Measurements from ENCODE around the gene SLN.

SLN gene

DNA sequence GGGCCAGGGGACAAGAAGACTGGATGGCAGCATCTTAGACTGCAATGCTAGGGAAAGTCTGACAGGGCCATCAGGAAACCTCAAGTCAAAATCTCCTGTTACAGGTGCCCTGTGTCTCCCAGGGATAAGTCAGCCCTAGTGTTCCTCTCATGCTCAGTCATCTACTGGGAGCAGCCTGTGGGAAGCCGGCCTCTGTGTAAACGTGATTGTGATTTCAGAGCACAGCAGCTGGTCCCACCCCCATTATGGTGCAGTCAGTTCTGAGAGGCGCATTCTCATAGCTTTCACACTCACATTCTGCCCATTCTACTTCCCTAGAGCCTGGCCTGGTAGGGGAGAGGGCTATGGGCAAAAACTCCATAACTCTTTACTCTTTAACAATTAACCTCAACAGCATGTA lies 7.2 kb upstream of the SLN start:
- DNase-seq = no peak

- DNase-seq = no peak
Measured at GRCh38 chr11:107716884-107717532, 5.2 kb upstream of the SLN start.

GRCh38 chr11:107713009-107713408 lies 1.2 kb upstream of the SLN start:
- DNase-seq = peak in 1 of 14 donors; percentile 8

GRCh38 chr11:107710301-107710700 lies 1.6 kb downstream of the SLN start:
- no peak for DNase-seq

- DNase-seq = no peak
Measured at GRCh38 chr11:107708792-107709191, 3.1 kb downstream of the SLN start.

GRCh38 chr11:107707807-107708206 lies 4.0 kb downstream of the SLN start:
- no peak for DNase-seq

DNA sequence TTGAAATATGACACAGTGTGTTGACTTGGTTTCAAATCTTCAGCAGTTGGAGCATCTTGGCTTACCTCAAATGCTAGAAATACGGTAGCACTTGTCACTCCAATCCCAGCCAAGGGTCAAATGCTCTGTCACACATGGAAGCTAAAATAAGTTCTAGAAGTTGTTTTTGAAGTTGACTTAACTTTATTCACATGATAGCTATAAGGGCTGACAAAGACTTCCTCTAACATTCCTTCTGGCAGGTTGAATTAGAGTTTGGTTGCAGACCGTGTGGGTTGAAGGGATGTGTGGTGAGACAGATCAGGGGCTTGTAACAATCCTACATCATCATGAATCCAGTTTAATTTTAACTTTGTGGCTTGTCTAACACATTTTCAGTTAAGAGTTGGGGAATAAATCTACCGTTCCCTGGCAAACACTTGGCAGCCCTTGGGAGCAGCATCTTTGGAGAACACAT lies 4.6 kb downstream of the SLN start:
- DNase-seq = no peak

DNA sequence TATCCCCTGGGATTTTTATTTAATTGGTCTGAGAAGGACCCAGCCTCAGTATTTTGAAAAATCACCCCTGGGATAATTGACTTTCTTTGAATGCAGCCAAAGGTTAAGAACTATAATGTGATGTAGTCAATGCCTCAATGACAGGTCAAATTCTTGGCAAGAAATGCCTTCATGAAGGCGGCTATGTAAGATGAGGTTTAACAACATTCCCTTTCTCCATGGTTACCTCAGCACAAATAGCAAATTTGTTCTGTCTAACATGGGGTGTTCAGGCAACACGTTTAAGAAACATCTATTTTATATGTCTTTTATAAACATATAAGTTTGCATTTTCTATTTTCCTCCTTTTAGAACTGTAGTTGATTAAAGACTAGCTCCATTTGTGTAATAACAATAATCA lies 5.3 kb downstream of the SLN start:
- no peak for DNase-seq

DNA sequence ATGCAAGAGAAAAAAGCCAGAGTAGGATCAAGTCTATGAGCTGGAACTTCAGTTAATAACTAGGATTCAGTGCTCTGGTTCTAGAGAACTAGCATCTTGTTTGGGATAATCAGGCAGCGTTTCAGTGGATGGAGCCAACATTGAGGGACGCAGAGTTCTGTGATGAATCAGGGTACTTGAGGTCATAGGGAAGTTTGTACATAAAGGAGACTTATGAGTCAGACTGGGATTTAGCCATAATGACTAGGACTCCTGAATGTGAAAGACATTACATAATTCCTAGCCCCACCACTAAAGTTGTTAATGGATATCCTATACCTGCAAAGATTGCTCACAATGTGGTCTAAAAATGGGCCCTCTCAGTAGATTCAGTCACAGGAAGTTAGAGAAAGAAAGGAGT lies 6.8 kb downstream of the SLN start:
- DNase-seq = no peak

- no peak for DNase-seq
Measured at GRCh38 chr11:107704451-107704850, 7.4 kb downstream of the SLN start.

DNA sequence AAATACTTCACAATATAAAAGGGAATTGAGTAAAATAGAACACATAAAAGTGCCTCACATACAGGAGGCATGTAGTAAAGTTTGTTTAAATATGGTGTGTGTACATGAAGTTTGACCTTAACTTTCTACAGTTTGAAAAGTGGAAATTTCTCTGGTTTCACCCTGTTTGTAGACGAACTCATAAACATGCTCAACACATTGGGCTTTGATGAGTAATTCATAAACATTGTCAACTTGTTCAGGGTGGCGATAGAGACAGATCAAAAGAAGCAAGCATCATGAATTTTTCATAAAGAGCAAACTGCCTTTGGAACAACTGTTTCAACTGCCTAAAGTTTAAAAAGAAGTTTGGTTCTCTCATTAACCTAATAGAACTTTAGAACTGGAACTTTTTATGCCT lies 9.1 kb downstream of the SLN start:
- no peak for DNase-seq

- no peak for DNase-seq
Measured at GRCh38 chr11:107702109-107702660, 9.7 kb downstream of the SLN start.

GRCh38 chr11:107699371-107700285 lies 12.2 kb downstream of the SLN start:
- DNase-seq = peak in 1 of 14 donors; percentile 31

GRCh38 chr11:107697291-107697690 lies 14.6 kb downstream of the SLN start:
- no peak for DNase-seq

GRCh38 chr11:107696140-107696539 lies 15.7 kb downstream of the SLN start:
- no peak for DNase-seq

GRCh38 chr11:107695446-107695845 lies 16.4 kb downstream of the SLN start:
- no peak for DNase-seq

- no peak for DNase-seq
Measured at GRCh38 chr11:107691000-107691750, 20.7 kb downstream of the SLN start.

DNA sequence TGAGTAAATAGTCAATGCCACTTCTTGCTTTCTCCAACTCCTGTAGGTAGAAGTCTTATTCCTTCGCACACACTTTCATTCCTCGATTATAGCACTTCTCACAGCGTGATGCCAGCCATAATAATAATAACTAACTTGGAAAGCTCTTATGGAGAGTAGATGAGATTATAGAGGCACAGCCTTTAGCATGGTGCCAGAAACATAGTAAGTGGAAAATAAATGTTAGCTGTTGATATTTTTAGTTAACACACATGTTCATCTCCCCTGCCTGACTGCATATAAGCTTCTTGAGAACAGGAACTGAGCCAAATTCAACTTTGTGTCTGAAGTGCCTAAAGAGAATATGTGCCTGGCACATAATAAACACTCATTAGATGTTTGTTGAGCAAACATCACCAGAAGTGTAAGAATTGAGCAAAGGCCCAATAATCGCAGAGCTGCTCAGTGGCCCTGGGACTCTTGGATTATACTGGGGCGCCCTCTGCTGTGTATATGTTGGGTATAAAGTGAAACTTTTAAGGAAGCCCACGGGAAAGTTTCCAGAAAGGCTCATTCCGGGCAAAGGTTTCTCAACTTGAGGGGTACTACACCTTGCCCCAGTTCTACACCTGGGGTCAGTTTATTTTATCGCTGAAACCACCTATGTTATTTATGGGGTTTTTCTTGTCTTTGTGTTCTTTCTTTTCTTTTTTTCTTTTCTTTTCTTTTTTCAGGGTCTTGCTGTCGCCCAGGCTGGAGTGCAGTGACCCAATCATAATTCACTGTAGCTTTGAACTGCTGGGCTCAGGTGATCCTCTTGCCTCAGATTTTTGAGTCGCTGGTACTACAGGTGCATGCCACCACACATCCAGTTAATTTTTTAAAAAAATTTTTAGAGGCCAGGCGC lies 22.3 kb downstream of the SLN start:
- peak in 10 of 14 donors; percentile 9 to 57 (median 16) for DNase-seq

DNA sequence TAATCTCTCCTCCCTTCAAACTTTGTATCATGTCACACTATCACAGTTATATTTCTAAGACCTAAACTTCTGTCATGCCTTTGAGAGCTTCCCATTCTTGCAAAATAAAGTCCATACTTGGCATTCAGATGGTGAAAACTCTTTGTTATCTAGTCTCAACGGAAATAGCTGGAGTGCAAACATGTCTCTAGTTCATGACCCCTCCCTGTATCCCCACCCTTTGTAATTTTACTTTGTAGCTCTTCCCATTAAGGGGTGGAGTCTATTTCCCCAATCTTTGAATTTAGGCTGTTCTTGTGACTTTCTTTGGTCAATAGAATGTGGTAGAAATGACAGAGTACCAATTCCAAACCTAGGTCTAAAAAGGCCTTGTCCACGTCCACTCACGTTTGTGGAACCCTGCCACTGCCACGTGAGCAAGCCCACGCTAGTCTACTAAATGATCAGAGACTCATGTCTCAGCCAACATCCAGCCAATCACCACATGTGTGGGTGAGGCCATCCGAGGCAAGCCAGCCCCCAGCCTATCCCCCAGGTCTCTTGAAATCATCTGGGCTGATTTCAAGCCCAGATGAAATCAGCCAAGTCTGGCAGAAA lies 23.4 kb downstream of the SLN start:
- no peak for DNase-seq

DNA sequence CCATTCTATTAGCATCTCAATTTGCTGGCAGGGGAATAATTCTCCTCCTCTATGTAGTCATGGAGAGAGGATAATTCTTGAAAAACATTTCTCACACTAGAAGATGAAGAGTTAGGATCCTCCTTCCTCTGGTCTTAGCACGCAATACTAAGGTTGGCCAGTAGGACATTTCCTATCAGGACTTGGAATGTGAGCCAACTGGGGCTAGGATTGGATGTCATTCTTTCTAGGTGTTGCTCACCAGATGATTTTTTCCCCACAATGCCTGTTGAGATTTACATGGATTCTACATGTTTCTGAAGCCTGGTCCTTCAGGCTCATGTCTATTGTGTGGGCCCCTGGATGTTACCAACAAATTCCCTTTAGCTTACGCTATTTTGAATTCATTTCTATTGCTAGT lies 28.0 kb downstream of the SLN start:
- DNase-seq = no peak

DNA sequence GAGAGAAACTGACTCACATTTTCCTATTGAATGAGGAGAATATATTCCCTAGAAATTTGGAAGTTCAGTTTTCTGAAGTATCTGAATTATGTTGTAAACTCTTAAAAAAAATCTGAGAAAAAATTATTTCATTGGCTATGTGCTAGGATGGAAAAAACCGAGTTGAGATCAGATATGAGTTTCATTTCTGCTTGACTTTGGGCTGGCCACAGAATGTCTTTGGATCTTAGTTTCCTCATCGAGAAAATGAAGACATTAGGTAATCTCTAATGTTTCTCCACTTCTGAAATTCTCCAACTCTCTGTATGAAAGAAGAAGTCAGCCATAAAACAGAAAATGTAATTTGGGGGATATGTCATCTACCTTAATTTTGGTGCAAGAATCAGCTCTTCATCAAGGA lies 28.8 kb downstream of the SLN start:
- DNase-seq = no peak

All from C1 segment of cervical spinal cord (tissue), 14 donors.